Esophagus squamous epithelium (tissue), 4 donors: ENCODE data around the gene GLB1L2.

Experiments
- POLR2A ChIP-seq, 4 donors: fragments of 450-650 bp; IDR thresholded peaks; one replicate each; pipeline ENCODE4 v1.6.1; 2017; ENCODE audit warnings: antibody characterized with exemption in 4 of 4, mild to moderate bottlenecking in 4 of 4, moderate library complexity in 3 of 4
- TF ChIP-seq, protein P1 (sequence below), 6 experiments: fragments of 450-650 bp in 4 of 6; fragments of 200-600 bp in 2 of 6; sonication (generic) in 2 of 6; IDR thresholded peaks; one replicate each; pipeline ENCODE4 v1.5.1; 2016 to 2019; ENCODE audit warnings: antibody characterized with exemption in 6 of 6, mild to moderate bottlenecking in 4 of 6, moderate library complexity in 4 of 6

DNA sequence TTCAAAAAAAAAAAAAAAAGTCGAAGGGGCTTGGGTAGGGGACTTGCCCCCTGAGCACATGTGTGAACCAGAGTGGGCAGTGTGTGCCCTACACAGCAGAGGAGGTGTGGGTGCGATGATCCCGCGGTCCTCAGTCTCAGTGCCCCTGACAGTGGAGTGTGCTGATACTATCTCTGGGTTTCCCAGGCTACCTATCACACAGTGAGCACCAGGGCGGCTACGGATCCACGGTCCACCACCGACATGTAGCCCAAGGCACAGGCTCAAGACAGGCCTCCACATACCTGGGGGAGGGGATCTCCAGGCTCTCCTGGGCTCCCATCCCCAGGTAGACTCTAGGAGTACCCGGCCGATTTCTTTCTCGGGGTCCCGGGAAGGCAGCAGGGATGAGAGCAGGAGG, 71.1 kb downstream of the GLB1L2 start:
- TF ChIP-seq, protein P1, sequence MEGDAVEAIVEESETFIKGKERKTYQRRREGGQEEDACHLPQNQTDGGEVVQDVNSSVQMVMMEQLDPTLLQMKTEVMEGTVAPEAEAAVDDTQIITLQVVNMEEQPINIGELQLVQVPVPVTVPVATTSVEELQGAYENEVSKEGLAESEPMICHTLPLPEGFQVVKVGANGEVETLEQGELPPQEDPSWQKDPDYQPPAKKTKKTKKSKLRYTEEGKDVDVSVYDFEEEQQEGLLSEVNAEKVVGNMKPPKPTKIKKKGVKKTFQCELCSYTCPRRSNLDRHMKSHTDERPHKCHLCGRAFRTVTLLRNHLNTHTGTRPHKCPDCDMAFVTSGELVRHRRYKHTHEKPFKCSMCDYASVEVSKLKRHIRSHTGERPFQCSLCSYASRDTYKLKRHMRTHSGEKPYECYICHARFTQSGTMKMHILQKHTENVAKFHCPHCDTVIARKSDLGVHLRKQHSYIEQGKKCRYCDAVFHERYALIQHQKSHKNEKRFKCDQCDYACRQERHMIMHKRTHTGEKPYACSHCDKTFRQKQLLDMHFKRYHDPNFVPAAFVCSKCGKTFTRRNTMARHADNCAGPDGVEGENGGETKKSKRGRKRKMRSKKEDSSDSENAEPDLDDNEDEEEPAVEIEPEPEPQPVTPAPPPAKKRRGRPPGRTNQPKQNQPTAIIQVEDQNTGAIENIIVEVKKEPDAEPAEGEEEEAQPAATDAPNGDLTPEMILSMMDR (IDR thresholded peaks at IDR 0.05): no peak
- no peak for TF ChIP-seq POLR2A (IDR thresholded peaks at IDR 0.05)
